SJCRH30 (cell line): ENCODE data around the gene TEN1. TPM values are rescaled to one million over a fixed set of nuclear protein-coding genes. Genes with fewer than 3 reads are reported as not detected.

ENCODE experiments used
- DNase-seq, 2 experiments: peaks; one replicate each; pipeline ENCODE4 v3.0.0-alpha.2; 2015 to 2020
- H3K27ac ChIP-seq: fragments of 250-450 bp; sonication (Bioruptor Pico); 2 replicates; pipeline ENCODE4 v1.5.1; 2020; ENCODE audit warnings: mild to moderate bottlenecking, moderate library complexity
- H3K27me3 ChIP-seq: fragments of 250-450 bp; sonication (Bioruptor Pico); 2 replicates; pipeline ENCODE4 v1.5.1; 2020; ENCODE audit warnings: mild to moderate bottlenecking, moderate library complexity
- H3K36me3 ChIP-seq: fragments of 250-450 bp; sonication (Bioruptor Pico); 2 replicates; pipeline ENCODE4 v1.5.1; 2020; ENCODE audit warnings: mild to moderate bottlenecking, moderate library complexity
- H3K4me1 ChIP-seq: fragments of 250-450 bp; sonication (Bioruptor Pico); 2 replicates; pipeline ENCODE4 v1.5.1; 2020; ENCODE audit warnings: mild to moderate bottlenecking, moderate library complexity
- H3K4me3 ChIP-seq: fragments of 250-450 bp; sonication (Bioruptor Pico); 2 replicates; pipeline ENCODE4 v1.5.1; 2020; ENCODE audit warnings: mild to moderate bottlenecking, moderate library complexity
- H3K9me3 ChIP-seq: fragments of 250-450 bp; sonication (Bioruptor Pico); replicated peaks from 2 replicates; pipeline ENCODE4 v1.5.1; 2020; ENCODE audit warnings: mild to moderate bottlenecking, moderate library complexity
- total RNA-seq: library from RNA; depleted of rRNA; stranded (reverse); fragments of >200 nt; shearing (Covaris generic); gene quantifications from 2 replicates; pipeline ENCODE4 v1.2.3, GENCODE V29; 2014

TEN1 gene
- total RNA-seq, 1 experiment from 2014 or later = 11.8 TPM

- no peaks in the 10 kb centered on the region for H3K9me3 ChIP-seq
- no peak overlapping the region for H3K4me3 ChIP-seq
- H3K27ac ChIP-seq = no peak overlapping the region
- no peaks in the 10 kb centered on the region for H3K4me1 ChIP-seq
- H3K27me3 ChIP-seq = no peaks in the 10 kb centered on the region
- DNase-seq = no peak
- H3K36me3 ChIP-seq = no peaks in the 10 kb centered on the region
These were observed 12.4 kb downstream of the TEN1 start for GRCh38 chr17:75991396-75991795.

- H3K27me3 ChIP-seq = no peaks in the 10 kb centered on the region
- H3K4me1 ChIP-seq = peaks cover 8% of the 10 kb centered on the region
- H3K9me3 ChIP-seq = no peaks in the 10 kb centered on the region
- no peaks in the 10 kb centered on the region for H3K36me3 ChIP-seq
- H3K27ac ChIP-seq = no peak overlapping the region
- DNase-seq = no peak
- H3K4me3 ChIP-seq = no peak overlapping the region
These were observed 15.8 kb downstream of the TEN1 start for GRCh38 chr17:75994802-75995370.

GRCh38 chr17:75995385-75995925, 16.4 kb downstream of the TEN1 start:
- H3K27me3 ChIP-seq = no peaks in the 10 kb centered on the region
- DNase-seq = no peak

GRCh38 chr17:75996665-75997590, 17.9 kb downstream of the TEN1 start:
- peak overlapping the region; percentile 22; the same call in 1 of the 2 replicates for H3K27ac ChIP-seq
- DNase-seq = peak; percentile 83 to 84
- H3K4me3 ChIP-seq = peak overlapping the region; percentile 36
- H3K27me3 ChIP-seq = no peaks in the 10 kb centered on the region
- H3K36me3 ChIP-seq = no peaks in the 10 kb centered on the region
- peaks cover 8% of the 10 kb centered on the region for H3K4me1 ChIP-seq
- H3K9me3 ChIP-seq = no peaks in the 10 kb centered on the region

More at GRCh38 chr17:75995385-75995925, 16.4 kb downstream of the TEN1 start:
- no peak overlapping the region for H3K4me3 ChIP-seq
- no peak overlapping the region for H3K27ac ChIP-seq
- H3K36me3 ChIP-seq = no peaks in the 10 kb centered on the region
- H3K4me1 ChIP-seq = peaks cover 8% of the 10 kb centered on the region
- H3K9me3 ChIP-seq = no peaks in the 10 kb centered on the region

GRCh38 chr17:75998327-75998795, 19.3 kb downstream of the TEN1 start:
- no peak for DNase-seq
- no peaks in the 10 kb centered on the region for H3K36me3 ChIP-seq
- no peaks in the 10 kb centered on the region for H3K27me3 ChIP-seq
- peaks cover 8% of the 10 kb centered on the region for H3K4me1 ChIP-seq
- H3K9me3 ChIP-seq = no peaks in the 10 kb centered on the region
- no peak overlapping the region for H3K4me3 ChIP-seq
- no peak overlapping the region for H3K27ac ChIP-seq

GRCh38 chr17:76000016-76000754, 21.1 kb downstream of the TEN1 start:
- Histone ChIP-seq H3K9me3 (no peaks in the 10 kb centered on the region), H3K27me3 (no peaks in the 10 kb centered on the region), H3K4me3 (no peak overlapping the region), H3K27ac (no peak overlapping the region), H3K4me1 (peaks cover 14% of the 10 kb centered on the region), H3K36me3 (no peaks in the 10 kb centered on the region)
- DNase-seq = peak; percentile 72 to 85

- Histone ChIP-seq H3K4me1 (peaks cover 21% of the 10 kb centered on the region), H3K9me3 (no peaks in the 10 kb centered on the region), H3K27me3 (no peaks in the 10 kb centered on the region), H3K27ac (no peak within 1 kb of the TSS), H3K36me3 (no peaks in the 10 kb centered on the region), H3K4me3 (no peak within 1 kb of the TSS)
- DNase-seq = no peak
These were observed 21.9 kb downstream of the TEN1 start, which contains the start of gene CDK3 for GRCh38 chr17:76000755-76001521. TSS of gene CDK3 (plus strand) at chr17:76000855. CDS start at chr17:76001426, 571 bp downstream.

GRCh38 chr17:76002100-76002499, 23.1 kb downstream of the TEN1 start:
- DNase-seq = no peak
- peaks cover 17% of the 10 kb centered on the region for H3K4me1 ChIP-seq
- no peak overlapping the region for H3K27ac ChIP-seq
- H3K36me3 ChIP-seq = no peaks in the 10 kb centered on the region
- H3K27me3 ChIP-seq = no peaks in the 10 kb centered on the region
- no peaks in the 10 kb centered on the region for H3K9me3 ChIP-seq
- H3K4me3 ChIP-seq = no peak overlapping the region

GRCh38 chr17:76003915-76004314, 24.9 kb downstream of the TEN1 start:
- H3K4me1 ChIP-seq = peaks cover 13% of the 10 kb centered on the region; the same call in 1 of the 2 replicates
- no peak overlapping the region for H3K27ac ChIP-seq
- no peaks in the 10 kb centered on the region for H3K36me3 ChIP-seq
- H3K27me3 ChIP-seq = no peaks in the 10 kb centered on the region
- no peak overlapping the region for H3K4me3 ChIP-seq
- H3K9me3 ChIP-seq = no peaks in the 10 kb centered on the region
- DNase-seq = no peak

GRCh38 chr17:76004750-76005262, 25.8 kb downstream of the TEN1 start:
- DNase-seq = no peak
- H3K27ac ChIP-seq = peak overlapping the region; percentile 39

GRCh38 chr17:76005263-76006149, 26.5 kb downstream of the TEN1 start:
- Histone ChIP-seq H3K36me3 (no peaks in the 10 kb centered on the region), H3K27ac (peak overlapping the region; percentile 39)
- peak; percentile 87 to 93 for DNase-seq

More at GRCh38 chr17:76004750-76005262, 25.8 kb downstream of the TEN1 start:
- Histone ChIP-seq H3K4me1 (peaks cover 13% of the 10 kb centered on the region; the same call in 1 of the 2 replicates), H3K4me3 (no peak overlapping the region), H3K9me3 (no peaks in the 10 kb centered on the region), H3K36me3 (no peaks in the 10 kb centered on the region), H3K27me3 (no peaks in the 10 kb centered on the region)

GRCh38 chr17:76007131-76007849, 28.2 kb downstream of the TEN1 start:
- Histone ChIP-seq H3K36me3 (no peaks in the 10 kb centered on the region), H3K4me1 (peaks cover 13% of the 10 kb centered on the region; the same call in 1 of the 2 replicates), H3K9me3 (no peaks in the 10 kb centered on the region), H3K27me3 (no peaks in the 10 kb centered on the region), H3K4me3 (no peak overlapping the region), H3K27ac (no peak overlapping the region)
- no peak for DNase-seq

More at GRCh38 chr17:76005263-76006149, 26.5 kb downstream of the TEN1 start:
- Histone ChIP-seq H3K4me3 (no peak overlapping the region), H3K9me3 (no peaks in the 10 kb centered on the region), H3K27me3 (no peaks in the 10 kb centered on the region), H3K4me1 (peaks cover 13% of the 10 kb centered on the region; the same call in 1 of the 2 replicates)
